Fibroblast of the aortic adventitia (primary cell): Measurements from ENCODE around the gene LAMA2. TPM values are rescaled to one million over a fixed set of nuclear protein-coding genes. Genes with fewer than 3 reads are reported as not detected.

ENCODE experiments used
- DNase-seq: peaks from one replicate; pipeline ENCODE4 v3.0.0-alpha.2; 2010; ENCODE audit warnings: low read depth
- H3K4me3 ChIP-seq: 2 replicates; pipeline ENCODE4 v1.5.1; 2011; ENCODE audit warnings: low read depth, mild to moderate bottlenecking, control low read depth, low read length, moderate library complexity
- CTCF ChIP-seq: IDR thresholded peaks from 2 replicates; pipeline ENCODE4 v1.5.1; 2011; ENCODE audit warnings: mild to moderate bottlenecking, low read length, control low read depth, inconsistent platforms; ENCODE audit not compliant: insufficient read depth
- total RNA-seq: library from RNA; depleted of rRNA; stranded (reverse); fragments of >200 nt; gene quantifications from 2 replicates; pipeline ENCODE4 v1.2.3, GENCODE V29; 2012; ENCODE audit warnings: low replicate concordance

The LAMA2 gene
- total RNA-seq, 1 donor, result 99.1 TPM

GRCh38 chr6:129175066-129175465 is 292.1 kb downstream of the LAMA2 start:
- DNase-seq, result no peak
- H3K4me3 ChIP-seq, result no peak overlapping the region
- no peak for TF ChIP-seq CTCF

- no peak for DNase-seq
- TF ChIP-seq CTCF, result no peak
- H3K4me3 ChIP-seq, result no peak overlapping the region
Measured at GRCh38 chr6:129177801-129178200, 294.9 kb downstream of the LAMA2 start.

- no peak overlapping the region for H3K4me3 ChIP-seq
- DNase-seq, result no peak
- no peak for TF ChIP-seq CTCF
Measured at GRCh38 chr6:129179283-129179682, 296.3 kb downstream of the LAMA2 start.

- no peak for TF ChIP-seq CTCF
- no peak overlapping the region for H3K4me3 ChIP-seq
- DNase-seq, result no peak
Measured at GRCh38 chr6:129181001-129181400, 298.1 kb downstream of the LAMA2 start.

- no peak for TF ChIP-seq CTCF
- no peak for DNase-seq
- no peak overlapping the region for H3K4me3 ChIP-seq
Measured at GRCh38 chr6:129183187-129183591, 300.3 kb downstream of the LAMA2 start.

- no peak for TF ChIP-seq CTCF
- DNase-seq, result peak; percentile 60
- no peak overlapping the region for H3K4me3 ChIP-seq
Measured at GRCh38 chr6:129183681-129184301, 300.9 kb downstream of the LAMA2 start.

GRCh38 chr6:129184324-129184723 is 301.4 kb downstream of the LAMA2 start:
- no peak for DNase-seq
- H3K4me3 ChIP-seq, result no peak overlapping the region
- no peak for TF ChIP-seq CTCF
